Astrocyte (in vitro differentiated cells and primary cell): Measurements from ENCODE around the gene ARNT2.

Source experiments
- EZH2 ChIP-seq: IDR thresholded peaks from 2 replicates; pipeline ENCODE4 v1.6.1; 2012; ENCODE audit warnings: mild to moderate bottlenecking, low read length, inconsistent platforms; ENCODE audit not compliant: insufficient read depth
- TF ChIP-seq, protein P1 (sequence below): IDR thresholded peaks from 2 replicates; pipeline ENCODE4 v1.5.1; 2011; ENCODE audit warnings: low read depth, mild to moderate bottlenecking, inconsistent platforms, low read length, moderate library complexity; ENCODE audit not compliant: insufficient read depth

DNA sequence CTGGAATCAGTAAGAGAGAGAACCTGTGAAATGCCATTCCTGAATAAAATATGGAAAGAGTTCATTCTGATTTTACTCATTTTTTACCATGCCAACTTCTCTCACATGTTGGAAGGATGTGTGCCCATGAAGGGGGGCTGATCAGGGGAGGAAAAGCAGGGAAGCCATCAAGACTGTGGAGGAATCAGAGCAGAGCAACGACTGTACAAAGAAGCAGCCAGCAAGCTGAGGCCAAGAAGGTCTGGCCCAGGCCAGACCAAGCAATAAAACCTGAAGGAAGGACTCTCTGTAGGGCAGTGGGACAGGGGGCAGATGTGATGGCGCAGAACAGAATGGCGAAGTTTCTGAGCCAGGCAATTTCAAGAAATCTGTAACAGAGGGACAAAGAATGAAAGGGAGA is 24.0 kb upstream of the ARNT2 start:
- TF ChIP-seq, protein P1, sequence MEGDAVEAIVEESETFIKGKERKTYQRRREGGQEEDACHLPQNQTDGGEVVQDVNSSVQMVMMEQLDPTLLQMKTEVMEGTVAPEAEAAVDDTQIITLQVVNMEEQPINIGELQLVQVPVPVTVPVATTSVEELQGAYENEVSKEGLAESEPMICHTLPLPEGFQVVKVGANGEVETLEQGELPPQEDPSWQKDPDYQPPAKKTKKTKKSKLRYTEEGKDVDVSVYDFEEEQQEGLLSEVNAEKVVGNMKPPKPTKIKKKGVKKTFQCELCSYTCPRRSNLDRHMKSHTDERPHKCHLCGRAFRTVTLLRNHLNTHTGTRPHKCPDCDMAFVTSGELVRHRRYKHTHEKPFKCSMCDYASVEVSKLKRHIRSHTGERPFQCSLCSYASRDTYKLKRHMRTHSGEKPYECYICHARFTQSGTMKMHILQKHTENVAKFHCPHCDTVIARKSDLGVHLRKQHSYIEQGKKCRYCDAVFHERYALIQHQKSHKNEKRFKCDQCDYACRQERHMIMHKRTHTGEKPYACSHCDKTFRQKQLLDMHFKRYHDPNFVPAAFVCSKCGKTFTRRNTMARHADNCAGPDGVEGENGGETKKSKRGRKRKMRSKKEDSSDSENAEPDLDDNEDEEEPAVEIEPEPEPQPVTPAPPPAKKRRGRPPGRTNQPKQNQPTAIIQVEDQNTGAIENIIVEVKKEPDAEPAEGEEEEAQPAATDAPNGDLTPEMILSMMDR, result no peak
- no peak for TF ChIP-seq EZH2
